ENCODE data around the gene PROCR.
"Not testable (repeated sequence)": the region's sequence is repeated elsewhere in the genome, so short reads cannot be mapped to it uniquely, and the experiment has no call there.

PROCR gene

DNA sequence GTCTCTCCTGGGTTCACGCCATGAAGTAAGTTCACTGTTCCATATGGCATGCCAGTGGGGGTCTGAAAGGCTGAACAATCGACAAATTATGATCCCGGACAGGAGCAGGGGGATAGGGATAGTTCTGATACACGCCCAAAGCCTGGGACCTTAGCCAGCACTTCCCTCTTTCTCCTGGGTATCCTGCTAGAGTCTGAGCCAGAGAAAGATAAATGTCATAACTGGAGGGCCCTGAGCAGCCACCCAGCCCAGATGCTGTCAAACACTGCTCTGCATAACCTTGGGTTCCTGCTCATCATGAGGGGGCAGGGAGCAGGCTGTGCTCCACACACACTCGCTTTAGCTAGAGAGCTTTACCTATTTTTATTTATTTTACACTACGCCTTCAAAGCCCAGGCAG is 37.0 kb upstream of the PROCR start:
- Histone ChIP-seq H3K27me3 (no peaks in the 10 kb centered on the region), H4K20me1 (peaks cover 0 to 77% (median 0%) of the 10 kb centered on the region in 11 experiments; a peak in 6 of 22 replicates), H3K4me3 (no peak overlapping the region), H3K4me2 (no peak overlapping the region), H3K4me1 (peaks cover 0 to 3% (median 0%) of the 10 kb centered on the region in 10 experiments; a peak in 7 of 20 replicates), H3K9me3 (replicated peaks in 1 of 11) (no peaks in the 10 kb centered on the region), H3K9ac (0 out of 22 replicates have a peak overlapping the region, but pooled peaks of 1 of the 11 experiments have one; percentile 5), H3K36me3 (peaks cover 86 to 100% (median 97%) of the 10 kb centered on the region in 11 experiments), H3K27ac (peak overlapping the region in 1 of 11 experiments; percentile 53; a peak in 1 of 22 replicates)
- TF ChIP-seq Cebpa-rat (IDR thresholded peaks at IDR 0.05), result no peak

DNA sequence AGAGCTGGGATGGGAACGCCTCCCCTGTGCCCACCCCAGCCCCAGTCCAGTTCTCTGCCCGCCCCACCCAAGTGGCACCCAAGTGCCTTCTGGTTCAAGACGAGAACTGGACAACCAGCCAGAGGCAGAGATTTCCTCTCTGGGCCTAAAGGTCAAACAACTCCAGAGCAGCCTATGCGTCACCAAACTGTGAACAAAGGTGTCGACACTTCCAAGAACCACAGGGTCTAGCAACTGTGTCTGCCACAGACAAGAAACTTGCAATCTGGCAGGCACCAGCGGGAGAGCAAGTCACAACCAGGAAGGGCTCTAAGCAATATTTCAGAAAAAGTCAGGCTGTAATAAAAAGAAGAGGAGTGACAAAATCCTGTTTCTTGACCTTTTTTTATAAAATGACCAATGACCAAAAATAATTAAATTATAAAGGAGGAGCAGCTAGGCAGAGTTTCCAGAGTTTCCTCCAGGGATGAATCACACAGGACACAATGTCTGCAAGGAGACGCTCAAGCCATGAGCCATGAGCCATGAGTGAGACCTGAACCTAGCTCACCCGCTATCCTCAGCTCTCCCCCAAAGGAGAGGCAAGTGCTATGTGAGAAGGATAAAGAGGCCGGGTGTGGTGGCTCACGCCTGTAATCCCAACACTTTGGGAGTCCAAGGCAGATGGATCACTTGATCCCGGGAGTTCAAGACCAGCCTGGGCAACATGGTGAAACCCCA is 35.8 kb upstream of the PROCR start:
- Histone ChIP-seq H3K27me3 (no peaks in the 10 kb centered on the region), H3K9ac (no peak overlapping the region), H3K4me2 (no peak overlapping the region), H3K36me3 (peaks cover 86 to 100% (median 96%) of the 10 kb centered on the region in 11 experiments), H3K4me3 (no peak overlapping the region), H4K20me1 (peaks cover 0 to 81% (median 0%) of the 10 kb centered on the region in 11 experiments; a peak in 6 of 22 replicates), H3K4me1 (no peaks in the 10 kb centered on the region), H3K9me3 (replicated peaks in 1 of 11) (no peaks in the 10 kb centered on the region), H3K27ac (no peak overlapping the region)
- no peak for TF ChIP-seq Cebpa-rat (IDR thresholded peaks at IDR 0.05)

DNA sequence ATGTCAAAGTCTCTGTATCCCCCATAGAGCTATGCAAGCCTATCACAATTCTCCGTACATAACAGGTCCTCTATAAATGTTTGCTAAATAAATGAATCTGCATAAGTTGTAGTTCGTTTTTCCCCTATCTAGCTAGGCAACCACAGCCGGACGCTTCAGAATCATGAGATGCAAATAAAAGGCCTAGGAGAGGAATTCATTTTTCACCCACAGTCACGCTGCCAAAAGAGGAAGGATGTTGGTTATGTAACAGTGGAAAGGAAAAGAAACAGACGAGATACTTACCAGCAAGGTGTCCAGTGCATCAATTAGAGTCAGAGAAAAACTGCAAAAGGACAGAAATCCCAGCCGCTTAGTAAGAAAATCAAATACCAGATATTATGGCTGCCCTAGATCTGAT is 27.2 kb upstream of the PROCR start:
- H3K27ac ChIP-seq, result peak overlapping the region in 10 of 11 experiments; percentile 17 to 85 (median 64); a peak in 18 of 22 replicates
- peak overlapping the region; percentile 22 to 65 (median 52); a peak in 18 of 22 replicates for H3K9ac ChIP-seq
- no peak for TF ChIP-seq Cebpa-rat (IDR thresholded peaks at IDR 0.05)
- H3K4me3 ChIP-seq, result peak overlapping the region in 4 of 10 experiments; percentile 17 to 86 (median 58); a peak in 6 of 20 replicates
- no peaks in the 10 kb centered on the region for H3K27me3 ChIP-seq
- H4K20me1 ChIP-seq, result peaks cover 0 to 10% (median 0%) of the 10 kb centered on the region in 11 experiments; a peak in 2 of 22 replicates
- no peaks in the 10 kb centered on the region for H3K9me3 ChIP-seq (replicated peaks in 1 of 11)
- H3K36me3 ChIP-seq, result peaks cover 25 to 45% (median 43%) of the 10 kb centered on the region in 11 experiments
- H3K4me1 ChIP-seq, result peaks cover 35 to 65% (median 39%) of the 10 kb centered on the region in 10 experiments
- peak overlapping the region; percentile 33 to 98 (median 85) for H3K4me2 ChIP-seq

DNA sequence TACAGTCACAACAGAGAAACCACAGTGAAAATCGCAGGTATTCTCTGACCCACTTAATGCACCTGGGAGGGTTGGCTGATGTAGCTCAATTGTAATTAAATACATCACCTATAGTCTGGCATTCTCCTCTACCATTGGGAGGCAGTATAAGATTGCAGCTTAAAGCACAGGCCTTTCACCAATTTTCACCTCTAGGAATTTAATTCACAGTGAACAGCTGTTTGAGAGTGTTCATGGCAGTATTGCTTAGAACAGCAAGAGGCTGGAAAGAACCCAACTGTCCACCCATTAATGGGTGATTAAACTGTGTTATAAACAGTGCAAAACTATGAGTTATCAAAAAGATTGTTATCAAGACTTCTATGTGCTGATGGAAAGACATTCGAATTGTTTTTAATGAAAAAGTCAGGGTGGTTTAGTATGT is 26.7 kb upstream of the PROCR start:
- H3K4me1 ChIP-seq, result peaks cover 35 to 65% (median 39%) of the 10 kb centered on the region in 10 experiments
- H3K4me2 ChIP-seq, result peak overlapping the region; percentile 33 to 98 (median 85)
- H3K4me3 ChIP-seq, result peak overlapping the region in 4 of 10 experiments; percentile 17 to 86 (median 58); a peak in 6 of 20 replicates
- H3K27me3 ChIP-seq, result no peaks in the 10 kb centered on the region
- peaks cover 0 to 6% (median 0%) of the 10 kb centered on the region in 11 experiments; a peak in 2 of 22 replicates for H4K20me1 ChIP-seq
- peaks cover 20 to 40% (median 38%) of the 10 kb centered on the region in 11 experiments for H3K36me3 ChIP-seq
- no peak for TF ChIP-seq Cebpa-rat (IDR thresholded peaks at IDR 0.05)
- peak overlapping the region; percentile 5 to 65 (median 48); a peak in 14 of 22 replicates for H3K9ac ChIP-seq
- H3K27ac ChIP-seq, result peak overlapping the region in 9 of 11 experiments; percentile 51 to 85 (median 64); a peak in 17 of 22 replicates
- no peaks in the 10 kb centered on the region for H3K9me3 ChIP-seq (replicated peaks in 1 of 11)

DNA sequence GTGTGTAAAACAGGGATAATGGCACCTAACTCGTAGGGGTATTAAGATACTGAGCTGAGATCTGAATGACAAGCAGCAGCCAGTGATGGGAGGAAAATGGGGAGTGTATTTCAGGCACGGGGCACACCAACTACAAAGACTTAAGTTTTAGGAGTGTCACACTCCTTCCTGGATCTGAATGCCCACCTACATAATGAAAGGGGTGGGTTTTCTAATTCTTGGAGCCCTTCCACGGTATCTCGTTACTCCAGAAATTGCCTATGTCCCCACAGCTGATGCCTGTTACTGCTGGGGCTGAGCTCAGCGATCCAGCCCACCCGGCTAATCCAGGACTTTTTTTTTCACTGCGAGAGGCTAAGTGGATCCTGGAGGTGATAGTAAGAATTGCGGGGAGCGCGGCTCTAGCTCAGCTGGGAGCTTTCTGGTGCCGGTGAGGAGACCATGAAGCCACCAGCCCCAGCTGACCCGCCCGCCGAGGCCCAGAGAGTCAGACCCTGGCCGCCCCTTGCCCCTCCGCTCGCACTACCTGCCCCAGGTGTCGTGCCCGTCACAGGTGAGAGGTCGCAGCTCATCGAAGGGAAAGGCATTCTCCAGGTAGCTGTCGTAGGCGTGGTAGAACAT is 25.5 kb upstream of the PROCR start:
- TF ChIP-seq Cebpa-rat (IDR thresholded peaks at IDR 0.05), result no peak
- H3K4me1 ChIP-seq, result peaks cover 35 to 64% (median 39%) of the 10 kb centered on the region in 10 experiments
- H3K9ac ChIP-seq, result peak overlapping the region; percentile 75 to 91 (median 84)
- H3K9me3 ChIP-seq (replicated peaks in 1 of 11), result no peaks in the 10 kb centered on the region
- peaks cover 12 to 27% (median 26%) of the 10 kb centered on the region in 11 experiments for H3K36me3 ChIP-seq
- H3K27me3 ChIP-seq, result no peaks in the 10 kb centered on the region
- peak overlapping the region; percentile 85 to 98 (median 96) for H3K4me2 ChIP-seq
- peaks cover 0 to 6% (median 0%) of the 10 kb centered on the region in 11 experiments; a peak in 2 of 22 replicates for H4K20me1 ChIP-seq
- H3K27ac ChIP-seq, result peak overlapping the region; percentile 74 to 89 (median 79)
- H3K4me3 ChIP-seq, result peak overlapping the region; percentile 77 to 93 (median 85)

DNA sequence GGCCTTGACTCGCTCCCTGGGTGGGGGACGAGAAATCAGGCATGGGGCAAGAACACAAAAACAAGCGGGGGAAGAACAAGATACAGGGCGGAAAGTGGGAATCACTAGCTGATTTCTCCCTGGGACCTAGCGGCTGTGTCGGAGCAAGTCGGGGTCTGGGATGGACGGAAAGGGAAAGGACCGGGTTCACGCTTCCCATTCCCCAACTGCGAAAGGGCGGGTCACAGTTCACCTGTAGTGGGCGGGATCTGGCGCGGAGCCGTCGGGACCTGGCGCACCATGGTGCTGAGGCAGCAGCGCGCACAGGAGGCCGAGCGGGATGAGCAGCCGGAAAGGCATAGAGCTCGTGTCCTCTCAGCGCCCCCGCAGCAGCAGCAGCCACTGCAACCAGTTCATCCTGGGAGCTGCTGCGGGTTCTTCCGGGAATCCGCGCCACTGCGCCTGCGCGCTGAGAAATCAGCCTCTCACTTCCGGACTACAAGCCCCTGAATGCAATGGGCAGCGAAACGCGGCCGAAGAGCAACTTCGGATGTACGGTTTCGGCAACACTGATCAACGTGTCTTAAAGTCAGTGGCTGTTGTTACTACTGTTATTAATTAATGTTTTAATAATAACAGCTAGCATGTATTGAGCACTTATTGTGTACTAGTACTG is 24.8 kb upstream of the PROCR start, which contains the start of gene EDEM2:
EDEM2 (minus strand) TSS at position 417 of the 655 bp plus-strand sequence; CDS start at position 339, 78 bp downstream.
- no peaks in the 10 kb centered on the region for H3K9me3 ChIP-seq (replicated peaks in 1 of 11)
- peak within 1 kb of the TSS; percentile 75 to 91 (median 84) for H3K9ac ChIP-seq
- peak within 1 kb of the TSS; percentile 77 to 93 (median 85) for H3K4me3 ChIP-seq
- peak within 1 kb of the TSS; percentile 85 to 98 (median 96) for H3K4me2 ChIP-seq
- H3K27ac ChIP-seq, result peak within 1 kb of the TSS; percentile 74 to 89 (median 79)
- peaks cover 5 to 21% (median 19%) of the 10 kb centered on the region in 11 experiments for H3K36me3 ChIP-seq
- TF ChIP-seq Cebpa-rat (IDR thresholded peaks at IDR 0.05), result no peak
- H4K20me1 ChIP-seq, result peaks cover 0 to 5% (median 0%) of the 10 kb centered on the region in 11 experiments; a peak in 2 of 22 replicates
- H3K27me3 ChIP-seq, result no peaks in the 10 kb centered on the region
- peaks cover 35 to 62% (median 39%) of the 10 kb centered on the region in 10 experiments for H3K4me1 ChIP-seq

DNA sequence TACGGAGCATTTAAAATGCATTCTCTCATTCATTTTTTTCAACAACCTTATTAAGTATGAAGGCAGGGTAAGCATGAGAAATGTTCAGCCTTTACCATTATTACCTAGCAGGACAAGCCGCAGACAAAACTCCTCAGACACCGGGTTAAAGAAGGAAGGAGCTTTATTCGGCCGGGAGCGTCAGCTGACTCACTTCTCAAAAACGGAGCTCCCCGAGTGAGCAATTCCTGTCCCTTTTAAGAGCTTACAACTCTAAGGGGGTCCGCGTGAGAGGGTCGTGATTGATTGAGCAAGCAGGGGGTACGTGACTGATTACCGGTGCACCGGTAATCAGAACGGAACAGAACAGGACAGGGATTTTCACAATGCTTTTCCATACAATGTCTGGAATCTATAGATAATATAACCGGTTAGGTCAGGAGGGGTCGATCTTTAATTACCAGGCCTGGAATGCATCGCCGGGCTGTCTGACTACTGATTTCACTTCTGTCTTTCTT is 24.2 kb upstream of the PROCR start:
- H3K27ac ChIP-seq, result peak overlapping the region; percentile 74 to 89 (median 79)
- not testable (repeated sequence) for H3K9me3 ChIP-seq (replicated peaks in 1 of 11); H4K20me1 ChIP-seq; H3K27me3 ChIP-seq
- peaks cover 35 to 56% (median 39%) of the 10 kb centered on the region in 10 experiments for H3K4me1 ChIP-seq
- peak overlapping the region; percentile 80 to 98 (median 93) for H3K4me2 ChIP-seq
- H3K36me3 ChIP-seq, result peaks cover 0 to 15% (median 14%) of the 10 kb centered on the region in 11 experiments; a peak in 20 of 22 replicates
- H3K4me3 ChIP-seq, result peak overlapping the region; percentile 77 to 93 (median 85)
- peak overlapping the region; percentile 75 to 91 (median 84) for H3K9ac ChIP-seq

DNA sequence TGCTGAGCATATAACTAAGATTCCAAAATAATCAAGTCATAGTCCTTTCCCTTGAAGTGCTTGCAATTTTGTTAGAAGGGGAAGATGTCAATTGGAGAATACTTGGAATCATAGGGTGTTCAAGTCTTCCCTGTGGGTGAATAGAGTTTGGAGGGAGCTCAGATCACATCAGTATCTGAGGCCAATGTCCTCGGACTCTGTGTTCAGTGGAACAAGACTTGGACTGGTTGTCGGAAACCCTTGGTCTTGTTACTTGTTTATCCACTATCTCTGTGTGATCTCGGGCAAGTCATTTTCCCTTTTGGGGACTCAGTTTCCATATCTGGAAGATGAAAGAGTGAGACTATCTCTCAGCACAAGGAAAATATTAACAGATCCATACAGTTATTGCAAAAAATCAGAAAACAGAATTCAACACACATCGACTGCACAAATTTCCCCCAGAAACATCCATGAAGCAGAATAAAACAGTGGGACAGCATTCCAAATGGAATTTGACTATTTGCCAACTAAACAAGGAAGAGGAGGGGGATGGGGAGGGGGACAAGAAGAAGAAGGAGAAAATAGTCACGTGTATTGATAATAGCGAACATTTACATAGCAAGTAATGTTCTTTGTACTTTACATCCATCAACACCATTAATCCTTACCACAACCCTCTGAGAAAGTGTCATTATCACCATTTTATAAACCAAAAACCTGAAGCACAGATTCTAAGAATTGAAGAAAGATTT is 20.9 kb upstream of the PROCR start:
- no peak overlapping the region for H3K9ac ChIP-seq
- peaks cover 0 to 5% (median 0%) of the 10 kb centered on the region in 11 experiments; a peak in 3 of 22 replicates for H3K9me3 ChIP-seq (replicated peaks in 1 of 11)
- TF ChIP-seq Cebpa-rat (IDR thresholded peaks at IDR 0.05), result no peak
- H3K27ac ChIP-seq, result no peak overlapping the region
- H3K4me1 ChIP-seq, result peaks cover 16 to 22% (median 17%) of the 10 kb centered on the region in 10 experiments
- no peaks in the 10 kb centered on the region for H4K20me1 ChIP-seq
- H3K36me3 ChIP-seq, result no peaks in the 10 kb centered on the region
- H3K27me3 ChIP-seq, result no peaks in the 10 kb centered on the region
- peak overlapping the region in 1 of 11 experiments; percentile 34; a peak in 1 of 22 replicates for H3K4me2 ChIP-seq
- no peak overlapping the region for H3K4me3 ChIP-seq

All from BLaER1 treated with 17β-estradiol and CSF1 and Interleukin-3, amounts not matched to agents 10 nM and 100 nM (cell line).